HepG2 (cell line): ENCODE data around the gene VWCE. TPM values are rescaled to one million over a fixed set of nuclear protein-coding genes. Genes with fewer than 3 reads are reported as not detected.

ENCODE experiments used
- GLI4 ChIP-seq: sonication (generic); formaldehyde crosslinking; IDR thresholded peaks from 2 replicates; pipeline ENCODE4 v1.5.1; 2020; ENCODE audit warnings: missing genetic modification reagents, mild to moderate bottlenecking, moderate library complexity, borderline replicate concordance
- ISL2 ChIP-seq: sonication (generic); formaldehyde crosslinking; IDR thresholded peaks from 2 replicates; pipeline ENCODE4 v1.5.0; 2020; ENCODE audit warnings: missing genetic modification reagents
- MAFF ChIP-seq: IDR thresholded peaks from 2 replicates; pipeline ENCODE4 v1.6.1; 2011; ENCODE audit warnings: low read depth, low read length, improper control_type of control experiment
- MXD4 ChIP-seq: IDR thresholded peaks from 2 replicates; pipeline ENCODE4 v1.6.1; 2016; ENCODE audit warnings: mild to moderate bottlenecking, missing biosample characterization, missing genetic modification reagents
- NBN ChIP-seq: fragments of 450-650 bp; conservative IDR thresholded peaks from 2 replicates; pipeline ENCODE4 v1.6.1; 2017
- NFRKB ChIP-seq: fragments of 450-650 bp; IDR thresholded peaks from 2 replicates; pipeline ENCODE4 v1.6.1; 2017
- PHF5A ChIP-seq: IDR thresholded peaks from one replicate; pipeline ENCODE4 v1.6.1; 2018; ENCODE audit warnings: low read depth, missing genetic modification reagents; ENCODE audit not compliant: unreplicated experiment
- PLRG1 ChIP-seq: fragments of 450-650 bp; conservative IDR thresholded peaks from 2 replicates; pipeline ENCODE4 v1.6.1; 2016
- RBM39 ChIP-seq: fragments of 200-400 bp; formaldehyde crosslinking; IDR thresholded peaks from one replicate; pipeline ENCODE4 v1.6.1; 2018; ENCODE audit warnings: antibody characterized with exemption, mild to moderate bottlenecking, low read depth, low read length; ENCODE audit not compliant: poor library complexity, severe bottlenecking
- STAT5B ChIP-seq: sonication (generic); formaldehyde crosslinking; IDR thresholded peaks from 2 replicates; pipeline ENCODE4 v1.4.0; 2020; ENCODE audit warnings: missing genetic modification reagents
- TBP ChIP-seq: sonication (generic); formaldehyde crosslinking; IDR thresholded peaks from 2 replicates; pipeline ENCODE4 v1.5.0; 2020; ENCODE audit warnings: missing genetic modification reagents
- ZMYM4 ChIP-seq: sonication (generic); formaldehyde crosslinking; IDR thresholded peaks from 2 replicates; pipeline ENCODE4 v1.8.1; 2023; ENCODE audit warnings: mild to moderate bottlenecking, missing genetic modification reagents
- ZNF354B ChIP-seq: sonication (generic); formaldehyde crosslinking; IDR thresholded peaks from 2 replicates; pipeline ENCODE4 v1.8.0; 2022; ENCODE audit warnings: mild to moderate bottlenecking, missing genetic modification reagents
- ZNF430 ChIP-seq: sonication (generic); formaldehyde crosslinking; IDR thresholded peaks from 2 replicates; pipeline ENCODE4 v1.9.0; 2021; ENCODE audit warnings: mild to moderate bottlenecking, missing genetic modification reagents
- ZNF432 ChIP-seq: sonication (generic); formaldehyde crosslinking; IDR thresholded peaks from 2 replicates; pipeline ENCODE4 v1.5.0; 2020; ENCODE audit warnings: missing genetic modification reagents, mild to moderate bottlenecking, borderline replicate concordance
- ZNF577 ChIP-seq: sonication (generic); formaldehyde crosslinking; IDR thresholded peaks from 2 replicates; pipeline ENCODE4 v1.4.0; 2020; ENCODE audit warnings: mild to moderate bottlenecking, low read depth, missing genetic modification reagents, borderline replicate concordance
- polyA plus RNA-seq, 8 experiments: library from polyadenylated mRNA; depleted of rRNA in 3 of 8; stranded (reverse) in 7 of 8; unstranded in 1 of 8; fragments of >200 nt; fragmentation: Illumina TruSeq in 4 of 8; extraction: Trizol in 4 of 8; gene quantifications; 2 replicates each; pipeline versions ENCODE4 v1.2.1 to v1.2.3, GENCODE V29; 2011 to 2016; ENCODE audit warnings: low read depth in 4 of 8, missing spikeins in 1 of 8, mixed read lengths in 1 of 8; ENCODE audit not compliant: insufficient read depth in 1 of 8
- total RNA-seq, 5 experiments: library from RNA; depleted of rRNA; stranded (reverse); fragments of >200 nt; fragmentation: Illumina TruSeq; extraction: Trizol; gene quantifications; 2 replicates each; pipeline ENCODE4 v1.2.3, GENCODE V29; 2016; ENCODE audit warnings: low read depth in 1 of 5
- TF ChIP-seq, protein P1 (sequence below): sonication (generic); formaldehyde crosslinking; IDR thresholded peaks from 2 replicates; pipeline ENCODE4 v1.4.0; 2020; ENCODE audit warnings: low read depth, missing genetic modification reagents
- TF ChIP-seq, protein P2 (sequence below): sonication (generic); formaldehyde crosslinking; IDR thresholded peaks from 2 replicates; pipeline ENCODE4 v1.8.0; 2022; ENCODE audit warnings: missing genetic modification reagents, mild to moderate bottlenecking, inconsistent platforms, borderline replicate concordance
- TF ChIP-seq, protein P3 (sequence below): sonication (generic); formaldehyde crosslinking; IDR thresholded peaks from 2 replicates; pipeline ENCODE4 v1.8.0; 2022; ENCODE audit warnings: mild to moderate bottlenecking, missing genetic modification reagents, moderate library complexity
- TF ChIP-seq, protein P4 (sequence below): sonication (generic); formaldehyde crosslinking; IDR thresholded peaks from 2 replicates; pipeline ENCODE4 v1.5.1; 2020; ENCODE audit warnings: missing genetic modification reagents, mild to moderate bottlenecking, borderline replicate concordance
- TF ChIP-seq, protein P5 (sequence below): sonication (generic); formaldehyde crosslinking; IDR thresholded peaks from 2 replicates; pipeline ENCODE4 v1.4.0; 2020; ENCODE audit warnings: mild to moderate bottlenecking, missing genetic modification reagents, borderline replicate concordance

VWCE gene
- total and polyA plus RNA-seq, 2 of the 13 experiments (the other 11 are each of a cell fraction or from before 2014, with no cell fraction given) = 27.6 to 58.3 TPM

GRCh38 chr11:61298663-61299244 is 3.6 kb upstream of the VWCE start (continued):
- TF ChIP-seq, protein P1, sequence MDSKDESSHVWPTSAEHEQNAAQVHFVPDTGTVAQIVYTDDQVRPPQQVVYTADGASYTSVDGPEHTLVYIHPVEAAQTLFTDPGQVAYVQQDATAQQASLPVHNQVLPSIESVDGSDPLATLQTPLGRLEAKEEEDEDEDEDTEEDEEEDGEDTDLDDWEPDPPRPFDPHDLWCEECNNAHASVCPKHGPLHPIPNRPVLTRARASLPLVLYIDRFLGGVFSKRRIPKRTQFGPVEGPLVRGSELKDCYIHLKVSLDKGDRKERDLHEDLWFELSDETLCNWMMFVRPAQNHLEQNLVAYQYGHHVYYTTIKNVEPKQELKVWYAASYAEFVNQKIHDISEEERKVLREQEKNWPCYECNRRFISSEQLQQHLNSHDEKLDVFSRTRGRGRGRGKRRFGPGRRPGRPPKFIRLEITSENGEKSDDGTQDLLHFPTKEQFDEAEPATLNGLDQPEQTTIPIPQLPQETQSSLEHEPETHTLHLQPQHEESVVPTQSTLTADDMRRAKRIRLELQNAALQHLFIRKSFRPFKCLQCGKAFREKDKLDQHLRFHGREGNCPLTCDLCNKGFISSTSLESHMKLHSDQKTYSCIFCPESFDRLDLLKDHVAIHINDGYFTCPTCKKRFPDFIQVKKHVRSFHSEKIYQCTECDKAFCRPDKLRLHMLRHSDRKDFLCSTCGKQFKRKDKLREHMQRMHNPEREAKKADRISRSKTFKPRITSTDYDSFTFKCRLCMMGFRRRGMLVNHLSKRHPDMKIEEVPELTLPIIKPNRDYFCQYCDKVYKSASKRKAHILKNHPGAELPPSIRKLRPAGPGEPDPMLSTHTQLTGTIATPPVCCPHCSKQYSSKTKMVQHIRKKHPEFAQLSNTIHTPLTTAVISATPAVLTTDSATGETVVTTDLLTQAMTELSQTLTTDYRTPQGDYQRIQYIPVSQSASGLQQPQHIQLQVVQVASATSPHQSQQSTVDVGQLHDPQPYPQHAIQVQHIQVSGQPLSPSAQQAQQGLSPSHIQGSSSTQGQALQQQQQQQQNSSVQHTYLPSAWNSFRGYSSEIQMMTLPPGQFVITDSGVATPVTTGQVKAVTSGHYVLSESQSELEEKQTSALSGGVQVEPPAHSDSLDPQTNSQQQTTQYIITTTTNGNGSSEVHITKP (CRISPR knock-in tag) = no peak
- TF ChIP-seq TBP (CRISPR knock-in tag) (no peak), MXD4 (CRISPR knock-in tag) (peak; percentile 54; the same call in 1 of the 2 replicates), ZNF354B (CRISPR knock-in tag) (no peak), PLRG1 (no peak), ISL2 (CRISPR knock-in tag) (no peak), NFRKB (no peak), ZMYM4 (CRISPR knock-in tag) (peak; percentile 38; the same call in 1 of the 2 replicates), ZNF430 (no peak), ZNF577 (no peak), PHF5A (CRISPR knock-in tag) (peak; percentile 74), ZNF432 (CRISPR knock-in tag) (no peak), MAFF (no peak), GLI4 (CRISPR knock-in tag) (no peak), STAT5B (CRISPR knock-in tag) (no peak), RBM39 (no peak), NBN (no peak)
- TF ChIP-seq, protein P2, sequence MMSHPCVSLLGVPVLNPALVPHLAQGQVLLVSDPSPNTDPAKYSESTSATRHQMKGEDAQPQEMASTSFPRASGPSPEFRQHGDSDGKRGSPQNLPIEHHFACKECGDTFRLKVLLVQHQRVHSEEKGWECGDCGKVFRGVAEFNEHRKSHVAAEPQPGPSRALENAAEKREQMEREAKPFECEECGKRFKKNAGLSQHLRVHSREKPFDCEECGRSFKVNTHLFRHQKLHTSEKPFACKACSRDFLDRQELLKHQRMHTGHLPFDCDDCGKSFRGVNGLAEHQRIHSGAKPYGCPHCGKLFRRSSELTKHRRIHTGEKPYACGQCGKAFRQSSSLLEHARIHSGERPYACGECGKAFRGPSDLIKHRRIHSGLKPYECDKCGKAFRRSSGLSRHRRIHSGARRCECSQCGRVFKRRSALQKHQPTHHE (CRISPR knock-in tag) = no peak
- TF ChIP-seq, protein P3, sequence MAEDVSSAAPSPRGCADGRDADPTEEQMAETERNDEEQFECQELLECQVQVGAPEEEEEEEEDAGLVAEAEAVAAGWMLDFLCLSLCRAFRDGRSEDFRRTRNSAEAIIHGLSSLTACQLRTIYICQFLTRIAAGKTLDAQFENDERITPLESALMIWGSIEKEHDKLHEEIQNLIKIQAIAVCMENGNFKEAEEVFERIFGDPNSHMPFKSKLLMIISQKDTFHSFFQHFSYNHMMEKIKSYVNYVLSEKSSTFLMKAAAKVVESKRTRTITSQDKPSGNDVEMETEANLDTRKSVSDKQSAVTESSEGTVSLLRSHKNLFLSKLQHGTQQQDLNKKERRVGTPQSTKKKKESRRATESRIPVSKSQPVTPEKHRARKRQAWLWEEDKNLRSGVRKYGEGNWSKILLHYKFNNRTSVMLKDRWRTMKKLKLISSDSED (CRISPR knock-in tag) = no peak
- TF ChIP-seq, protein P4, sequence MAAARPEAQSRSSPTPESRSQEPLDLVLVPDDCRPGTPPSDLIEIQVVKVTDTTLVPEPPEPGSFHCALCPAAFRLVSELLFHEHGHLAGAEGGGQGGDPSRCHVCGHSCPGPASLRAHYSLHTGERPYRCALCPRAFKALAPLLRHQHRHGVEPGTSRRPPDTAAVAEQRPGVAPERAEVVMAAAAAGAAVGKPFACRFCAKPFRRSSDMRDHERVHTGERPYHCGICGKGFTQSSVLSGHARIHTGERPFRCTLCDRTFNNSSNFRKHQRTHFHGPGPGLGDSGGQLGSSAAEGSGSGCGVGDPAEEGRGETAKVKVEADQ (CRISPR knock-in tag) = no peak
- TF ChIP-seq, protein P5, sequence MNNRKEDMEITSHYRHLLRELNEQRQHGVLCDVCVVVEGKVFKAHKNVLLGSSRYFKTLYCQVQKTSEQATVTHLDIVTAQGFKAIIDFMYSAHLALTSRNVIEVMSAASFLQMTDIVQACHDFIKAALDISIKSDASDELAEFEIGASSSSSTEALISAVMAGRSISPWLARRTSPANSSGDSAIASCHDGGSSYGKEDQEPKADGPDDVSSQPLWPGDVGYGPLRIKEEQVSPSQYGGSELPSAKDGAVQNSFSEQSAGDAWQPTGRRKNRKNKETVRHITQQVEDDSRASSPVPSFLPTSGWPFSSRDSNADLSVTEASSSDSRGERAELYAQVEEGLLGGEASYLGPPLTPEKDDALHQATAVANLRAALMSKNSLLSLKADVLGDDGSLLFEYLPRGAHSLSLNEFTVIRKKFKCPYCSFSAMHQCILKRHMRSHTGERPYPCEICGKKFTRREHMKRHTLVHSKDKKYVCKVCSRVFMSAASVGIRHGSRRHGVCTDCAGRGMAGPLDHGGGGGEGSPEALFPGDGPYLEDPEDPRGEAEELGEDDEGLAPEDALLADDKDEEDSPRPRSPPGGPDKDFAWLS = no peak
